Neuronal stem cell (in vitro differentiated cells): ENCODE measurements around the gene CTNNBL1.

Source experiments
- DNase-seq: peaks from one replicate; pipeline ENCODE4 v3.0.0-alpha.2; 2013; ENCODE audit warnings: low spot score
- H2AFZ ChIP-seq: one replicate; pipeline ENCODE4 v1.6.1; 2013; ENCODE audit warnings: mild to moderate bottlenecking, low read length, inconsistent platforms
- H2AK5ac ChIP-seq: 2 replicates; pipeline ENCODE4 v1.6.1; 2013; ENCODE audit warnings: low read depth, mild to moderate bottlenecking, inconsistent platforms, low read length, moderate library complexity, mixed read lengths
- H2BK120ac ChIP-seq: 2 replicates; pipeline ENCODE4 v1.6.1; 2013; ENCODE audit warnings: low read depth, mild to moderate bottlenecking, inconsistent platforms, low read length, moderate library complexity, mixed read lengths
- H2BK12ac ChIP-seq: one replicate; pipeline ENCODE4 v1.6.1; 2013; ENCODE audit warnings: low read length, inconsistent platforms
- H2BK15ac ChIP-seq: 2 replicates; pipeline ENCODE4 v1.6.1; 2013; ENCODE audit warnings: mild to moderate bottlenecking, low read length, inconsistent platforms, mixed read lengths
- H2BK5ac ChIP-seq: one replicate; pipeline ENCODE4 v1.6.1; 2013; ENCODE audit warnings: inconsistent platforms, mild to moderate bottlenecking, low read length, moderate library complexity
- H3K14ac ChIP-seq: one replicate; pipeline ENCODE4 v1.6.1; 2013; ENCODE audit warnings: low read length, inconsistent platforms
- H3K18ac ChIP-seq: 2 replicates; pipeline ENCODE4 v1.6.1; 2013; ENCODE audit warnings: low read length, inconsistent platforms
- H3K23ac ChIP-seq: 2 replicates; pipeline ENCODE4 v1.6.1; 2013; ENCODE audit warnings: low read depth, mild to moderate bottlenecking, mixed read lengths, low read length, inconsistent platforms; ENCODE audit not compliant: poor library complexity
- H3K27ac ChIP-seq: replicated peaks from 3 replicates; pipeline ENCODE4 v1.5.1; 2013; ENCODE audit warnings: low read length, inconsistent platforms
- H3K27me3 ChIP-seq, 3 experiments: 2 replicates each; pipeline ENCODE4 v1.6.1; 2013; ENCODE audit warnings: low read length in 3 of 3, mild to moderate bottlenecking in 2 of 3, inconsistent platforms in 1 of 3, low read depth in 1 of 3, mixed read lengths in 1 of 3, moderate library complexity in 1 of 3; ENCODE audit not compliant: control insufficient read depth in 3 of 3, insufficient read depth in 3 of 3
- H3K36me3 ChIP-seq, 2 donors: replicated peaks in 1 of 2; 2 replicates each; pipeline ENCODE4 v1.6.1; 2013; ENCODE audit warnings: low read length in 2 of 2; ENCODE audit not compliant: control insufficient read depth in 2 of 2, insufficient read depth in 2 of 2
- H3K4ac ChIP-seq: 2 replicates; pipeline ENCODE4 v1.6.1; 2013; ENCODE audit warnings: inconsistent platforms, mild to moderate bottlenecking, low read length, moderate library complexity
- H3K4me1 ChIP-seq, 2 donors: 1 replicate in 1 of 2; 2 replicates in 1 of 2; pipeline ENCODE4 v1.6.1; 2013; ENCODE audit warnings: low read length in 2 of 2, low read depth in 1 of 2; ENCODE audit not compliant: control insufficient read depth in 2 of 2, insufficient read depth in 1 of 2
- H3K4me2 ChIP-seq: one replicate; pipeline ENCODE4 v1.6.1; 2013; ENCODE audit warnings: mild to moderate bottlenecking, low read length, inconsistent platforms; ENCODE audit not compliant: insufficient read depth, poor library complexity, severe bottlenecking
- H3K4me3 ChIP-seq, 2 donors: 2 replicates each; pipeline ENCODE4 v1.5.1; 2013; ENCODE audit warnings: low read length in 2 of 2, mild to moderate bottlenecking in 2 of 2, inconsistent platforms in 1 of 2, moderate library complexity in 1 of 2
- H3K79me1 ChIP-seq: one replicate; pipeline ENCODE4 v1.6.1; 2013; ENCODE audit warnings: low read depth, mild to moderate bottlenecking, inconsistent platforms, low read length, moderate library complexity
- H3K9ac ChIP-seq: one replicate; pipeline ENCODE4 v1.6.1; 2013; ENCODE audit warnings: mild to moderate bottlenecking, low read depth, low read length, inconsistent platforms; ENCODE audit not compliant: poor library complexity
- H3K9me3 ChIP-seq, 2 donors: replicated peaks in 1 of 2; 2 replicates each; pipeline versions ENCODE3 to v1.6.1; 2013; ENCODE audit warnings: low read length in 2 of 2, mild to moderate bottlenecking in 2 of 2, inconsistent platforms in 1 of 2, low read depth in 1 of 2, mixed read lengths in 1 of 2, moderate library complexity in 1 of 2; ENCODE audit not compliant: control insufficient read depth in 2 of 2, insufficient read depth in 1 of 2
- H4K8ac ChIP-seq: one replicate; pipeline ENCODE4 v1.6.1; 2013; ENCODE audit warnings: low read depth, mild to moderate bottlenecking, inconsistent platforms, low read length, moderate library complexity
- H4K91ac ChIP-seq: one replicate; pipeline ENCODE4 v1.6.1; 2013; ENCODE audit warnings: low read length, low read depth, mild to moderate bottlenecking, inconsistent platforms; ENCODE audit not compliant: poor library complexity
- whole genome bisulfite sequencing, 2 donors: extraction: QIAGEN DNeasy Blood & Tissue Kit; methylation state at CpG; one replicate each; pipeline ENCODE4 v1.1.7; 2013; ENCODE audit warnings: missing lambda C conversion rate in 2 of 2, mixed read lengths in 1 of 2; ENCODE audit not compliant: insufficient read length in 2 of 2, insufficient replicate concordance in 1 of 2; ENCODE audit errors: extremely low coverage in 2 of 2; 5-methylcytosine and 5-hydroxymethylcytosine counted together

Gene CTNNBL1

GRCh38 chr20:37775200-37775599 lies 81.4 kb downstream of the CTNNBL1 start:
- Histone ChIP-seq H3K4me3 (no peak overlapping the region), H3K4ac (no peak overlapping the region), H2BK120ac (no peak overlapping the region), H3K79me1 (no peaks in the 10 kb centered on the region), H3K4me1 (no peaks in the 10 kb centered on the region), H3K9ac (no peak overlapping the region), H3K23ac (no peak overlapping the region), H3K4me2 (no peak overlapping the region), H3K36me3 (peaks cover 0 to 24% of the 10 kb centered on the region in 2 donors), H2AFZ (no peak overlapping the region), H3K9me3 (no peaks in the 10 kb centered on the region), H4K8ac (no peak overlapping the region), H2AK5ac (no peak overlapping the region), H3K18ac (no peak overlapping the region), H2BK15ac (no peak overlapping the region), H3K14ac (no peak overlapping the region), H2BK12ac (no peak overlapping the region), H4K91ac (no peak overlapping the region), H3K27ac (no peak overlapping the region), H3K27me3 (no peaks in the 10 kb centered on the region), H2BK5ac (no peak overlapping the region)
- WGBS, 2 donors = no CpG with 5 or more reads among the region's 5 CpGs
- DNase-seq = no peak

- Histone ChIP-seq H4K8ac (no peak overlapping the region), H2BK120ac (no peak overlapping the region), H2BK5ac (no peak overlapping the region), H3K18ac (no peak overlapping the region), H3K27ac (no peak overlapping the region), H3K4ac (no peak overlapping the region), H2AK5ac (no peak overlapping the region), H3K9ac (no peak overlapping the region), H3K4me3 (no peak overlapping the region), H2BK15ac (no peak overlapping the region), H2BK12ac (no peak overlapping the region), H2AFZ (no peak overlapping the region), H4K91ac (no peak overlapping the region), H3K27me3 (no peaks in the 10 kb centered on the region), H3K79me1 (no peaks in the 10 kb centered on the region), H3K9me3 (no peaks in the 10 kb centered on the region), H3K4me2 (no peak overlapping the region), H3K4me1 (no peaks in the 10 kb centered on the region), H3K36me3 (peaks cover 0 to 28% of the 10 kb centered on the region in 2 donors), H3K14ac (no peak overlapping the region), H3K23ac (no peak overlapping the region)
- DNase-seq = no peak
- WGBS, 2 donors = no CpG with 5 or more reads among the region's 5 CpGs
These were observed 82.2 kb downstream of the CTNNBL1 start for GRCh38 chr20:37776049-37776448.

- Histone ChIP-seq H2BK15ac (no peak overlapping the region), H4K91ac (no peak overlapping the region), H2BK5ac (no peak overlapping the region), H2BK120ac (no peak overlapping the region), H3K9me3 (no peaks in the 10 kb centered on the region), H3K79me1 (no peaks in the 10 kb centered on the region), H3K4me1 (no peaks in the 10 kb centered on the region), H3K9ac (no peak overlapping the region), H2BK12ac (no peak overlapping the region), H3K36me3 (peaks cover 0 to 28% of the 10 kb centered on the region in 2 donors), H3K4me2 (no peak overlapping the region), H3K27me3 (no peaks in the 10 kb centered on the region), H3K14ac (no peak overlapping the region), H3K4me3 (no peak overlapping the region), H3K23ac (no peak overlapping the region), H4K8ac (no peak overlapping the region), H3K27ac (no peak overlapping the region), H3K18ac (no peak overlapping the region), H2AFZ (no peak overlapping the region), H3K4ac (no peak overlapping the region), H2AK5ac (no peak overlapping the region)
- DNase-seq = no peak
- no CpG with 5 or more reads among the region's 3 CpGs for WGBS, 2 donors
These were observed 82.7 kb downstream of the CTNNBL1 start for GRCh38 chr20:37776526-37776925.

- H3K18ac ChIP-seq = no peak overlapping the region
- H3K23ac ChIP-seq = no peak overlapping the region
- H2AFZ ChIP-seq = no peak overlapping the region
- H2AK5ac ChIP-seq = no peak overlapping the region
- H2BK5ac ChIP-seq = no peak overlapping the region
- H2BK15ac ChIP-seq = no peak overlapping the region
- no peaks in the 10 kb centered on the region for H3K79me1 ChIP-seq
- H3K36me3 ChIP-seq = peaks cover 0 to 30% of the 10 kb centered on the region in 2 donors
- no peak overlapping the region for H3K9ac ChIP-seq
- H3K4me1 ChIP-seq = peaks cover 0 to 2% of the 10 kb centered on the region in 2 donors
- H3K4ac ChIP-seq = no peak overlapping the region
- H2BK120ac ChIP-seq = no peak overlapping the region
- H4K8ac ChIP-seq = no peak overlapping the region
- no peaks in the 10 kb centered on the region for H3K27me3 ChIP-seq
- WGBS, 2 donors = no CpG with 5 or more reads among the region's 8 CpGs
- no peak overlapping the region for H3K14ac ChIP-seq
- H3K27ac ChIP-seq = no peak overlapping the region
- H4K91ac ChIP-seq = no peak overlapping the region
- no peak overlapping the region for H3K4me3 ChIP-seq
- DNase-seq = no peak
- H3K4me2 ChIP-seq = no peak overlapping the region
- H3K9me3 ChIP-seq = no peaks in the 10 kb centered on the region
- H2BK12ac ChIP-seq = no peak overlapping the region
These were observed 83.5 kb downstream of the CTNNBL1 start for GRCh38 chr20:37777012-37777950.
